HEK293 (cell line): ENCODE results near the gene TSPO2.

Experiments
- ZNF274 ChIP-seq, 2 experiments: fragments of 200-500 bp in 1 of 2; fragments of 450-650 bp in 1 of 2; sonication (Bioruptor generic) in 1 of 2; formaldehyde crosslinking in 1 of 2; IDR thresholded peaks; 2 replicates each; pipeline versions ENCODE4 v1.5.1 to v1.6.1; 2014 to 2016; ENCODE audit warnings: borderline replicate concordance in 1 of 2, inconsistent platforms in 1 of 2, low read length in 1 of 2, missing biosample characterization in 1 of 2, missing genetic modification characterization in 1 of 2
- ZNF423 ChIP-seq: fragments of 450-650 bp; formaldehyde crosslinking; IDR thresholded peaks from 2 replicates; pipeline ENCODE4 v1.5.1; 2016; ENCODE audit warnings: missing biosample characterization, missing genetic modification characterization

- no peak for TF ChIP-seq ZNF423
- no peak for TF ChIP-seq ZNF274 (IDR thresholded peaks at IDR 0.05; ENCODE audit: low read length)
- no peak for TF ChIP-seq ZNF274 (tag by site-specific recombination; IDR thresholded peaks at IDR 0.05; ENCODE audit: borderline replicate concordance)
Measured at GRCh38 chr6:41040940-41041536, 1.2 kb upstream of the TSPO2 start.
